ENCODE data around the gene TMED1. TPM values are rescaled to one million over a fixed set of nuclear protein-coding genes. Genes with fewer than 3 reads are reported as not detected.

The TMED1 gene
- total and polyA plus RNA-seq, 2 donors (not counting 3 experiments of a cell fraction or from before 2014, with no cell fraction given) = 31.2 to 60.4 TPM

DNA sequence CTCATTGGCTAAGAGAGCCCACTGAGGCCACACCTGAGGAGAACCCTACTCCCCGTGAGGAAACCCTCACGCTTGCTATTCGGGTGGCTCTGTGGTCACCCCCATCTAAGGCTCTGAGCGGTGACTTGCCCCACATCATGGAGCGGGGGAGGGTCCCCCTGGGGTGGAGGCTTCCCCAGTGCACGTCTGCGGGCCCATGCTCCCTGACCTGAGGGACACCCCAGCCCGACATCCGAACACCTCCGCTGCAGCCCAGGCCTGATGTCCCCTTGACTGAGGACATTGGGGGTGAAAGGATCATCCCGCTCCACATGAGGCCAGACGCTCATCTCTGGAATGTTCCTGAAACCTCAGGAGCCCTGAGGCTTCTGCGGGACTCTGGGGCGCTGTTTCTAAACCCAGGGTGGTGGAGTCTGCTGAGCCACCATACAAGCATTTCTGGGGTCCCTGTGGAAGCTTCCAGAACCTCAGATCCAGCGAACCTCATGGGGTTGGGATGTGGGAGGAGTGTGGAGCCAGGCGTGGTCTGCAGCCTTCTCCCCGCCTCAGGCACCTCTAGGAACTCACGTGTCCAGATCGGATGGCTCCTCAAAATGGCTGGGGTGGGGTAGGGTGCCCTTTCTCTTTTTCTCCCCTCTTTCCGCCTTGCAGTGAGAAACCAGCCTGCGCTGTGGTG lies 19.9 kb downstream of the TMED1 start:
- Histone ChIP-seq H3K27me3 (ENCODE audit: control insufficient read depth in 2 of 2, insufficient read depth in 2 of 2, low read length in 2 of 2) (no peaks in the 10 kb centered on the region), H4K20me1 (replicated peaks; ENCODE audit: control insufficient read depth, extremely low read depth, insufficient read depth, low read length) (no peaks in the 10 kb centered on the region), H3K79me2 (ENCODE audit: control insufficient read depth, insufficient read depth, low read length) (peaks cover 1% of the 10 kb centered on the region), H3K4me1 (ENCODE audit: control insufficient read depth, extremely low read depth, insufficient read depth, low read length) (peaks cover 8% of the 10 kb centered on the region), H3K4me2 (ENCODE audit: insufficient read depth, low read length) (no peak overlapping the region), H3K4me3 (replicated peaks in 1 of 3; ENCODE audit: insufficient read depth in 1 of 3, low read depth in 1 of 3, low read length in 3 of 3) (no peak overlapping the region), H3K27ac (ENCODE audit: insufficient read depth, low read depth, low read length) (no peak overlapping the region), H2AFZ (ENCODE audit: low read depth, low read length) (no peak overlapping the region), H3K9me3 (replicated peaks; ENCODE audit: control insufficient read depth, insufficient read depth, low read length) (no peaks in the 10 kb centered on the region), H3K36me3 (ENCODE audit: control insufficient read depth in 2 of 2, extremely low read depth in 1 of 2, insufficient read depth in 2 of 2, low read length in 2 of 2) (peaks cover 4 to 42% of the 10 kb centered on the region in 2 experiments), H3K9me1 (replicated peaks; ENCODE audit: control insufficient read depth, extremely low read depth, insufficient read depth, low read length) (no peaks in the 10 kb centered on the region), H3K9ac (replicated peaks; ENCODE audit: extremely low read depth, insufficient read depth, low read length) (no peak overlapping the region)
- dilution Hi-C loops (cut with MboI; ENCODE audit: extremely low pct_ligation_motif_present, low sequenced_read_pairs) = no loop called here
- TF ChIP-seq JUN (IDR thresholded peaks at IDR 0.05; ENCODE audit: borderline replicate concordance, insufficient read depth, insufficient read length, low read depth) (no peak), POLR2A (IDR thresholded peaks at IDR 0.05; ENCODE audit: low read depth, low read length) (no peak), POLR2AphosphoS5 (IDR thresholded peaks at IDR 0.05; ENCODE audit: insufficient read depth, low read depth, low read length) (no peak), FOS (IDR thresholded peaks at IDR 0.05; ENCODE audit: borderline replicate concordance, insufficient read depth, low read length) (no peak), GATA2 (IDR thresholded peaks at IDR 0.05; ENCODE audit: insufficient read depth, insufficient read length, low read depth, low read length) (no peak), MYC (IDR thresholded peaks at IDR 0.05; ENCODE audit: low read depth, low read length) (no peak), EZH2 (IDR thresholded peaks at IDR 0.05; ENCODE audit: borderline replicate concordance, low read depth, low read length, severe bottlenecking) (no peak)
- TF ChIP-seq, protein P1, sequence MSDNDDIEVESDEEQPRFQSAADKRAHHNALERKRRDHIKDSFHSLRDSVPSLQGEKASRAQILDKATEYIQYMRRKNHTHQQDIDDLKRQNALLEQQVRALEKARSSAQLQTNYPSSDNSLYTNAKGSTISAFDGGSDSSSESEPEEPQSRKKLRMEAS (IDR thresholded peaks at IDR 0.05; ENCODE audit: insufficient read depth, insufficient read length) = no peak
- TF ChIP-seq, protein P2, sequence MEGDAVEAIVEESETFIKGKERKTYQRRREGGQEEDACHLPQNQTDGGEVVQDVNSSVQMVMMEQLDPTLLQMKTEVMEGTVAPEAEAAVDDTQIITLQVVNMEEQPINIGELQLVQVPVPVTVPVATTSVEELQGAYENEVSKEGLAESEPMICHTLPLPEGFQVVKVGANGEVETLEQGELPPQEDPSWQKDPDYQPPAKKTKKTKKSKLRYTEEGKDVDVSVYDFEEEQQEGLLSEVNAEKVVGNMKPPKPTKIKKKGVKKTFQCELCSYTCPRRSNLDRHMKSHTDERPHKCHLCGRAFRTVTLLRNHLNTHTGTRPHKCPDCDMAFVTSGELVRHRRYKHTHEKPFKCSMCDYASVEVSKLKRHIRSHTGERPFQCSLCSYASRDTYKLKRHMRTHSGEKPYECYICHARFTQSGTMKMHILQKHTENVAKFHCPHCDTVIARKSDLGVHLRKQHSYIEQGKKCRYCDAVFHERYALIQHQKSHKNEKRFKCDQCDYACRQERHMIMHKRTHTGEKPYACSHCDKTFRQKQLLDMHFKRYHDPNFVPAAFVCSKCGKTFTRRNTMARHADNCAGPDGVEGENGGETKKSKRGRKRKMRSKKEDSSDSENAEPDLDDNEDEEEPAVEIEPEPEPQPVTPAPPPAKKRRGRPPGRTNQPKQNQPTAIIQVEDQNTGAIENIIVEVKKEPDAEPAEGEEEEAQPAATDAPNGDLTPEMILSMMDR (IDR thresholded peaks at IDR 0.05; ENCODE audit: extremely low read depth in 1 of 2, insufficient read depth in 1 of 2, low read depth in 1 of 2, low read length in 2 of 2) = no peak
- BruUV-seq (replicated peaks) = no TSS peak
- ChIA-PET CTCF (no interaction called here), POLR2A (no interaction called here)
- intact Hi-C loops (cut with micrococcal nuclease) = no loop called here
- FAIRE-seq (no peak), DNase-seq (ENCODE audit: low read depth, low spot score) (no peak)

All from endothelial cell of umbilical vein (primary cell).